Psoas muscle (tissue), 8 donors: ENCODE data around the gene PIK3CG. TPM values are rescaled to one million over a fixed set of nuclear protein-coding genes. Genes with fewer than 3 reads are reported as not detected.
"Not testable (repeated sequence)": the region's sequence is repeated elsewhere in the genome, so short reads cannot be mapped to it uniquely, and the experiment has no call there.

Source experiments
- ATAC-seq, 4 donors: fragments of 200-7000 bp; cut with Tn5 transposase; one replicate each; pipeline ENCODE4 v1.9.1; 2020; ENCODE audit warnings: moderate library complexity in 3 of 4, mild to moderate bottlenecking in 2 of 4
- DNase-seq, 2 donors: peaks; one replicate each; pipeline ENCODE4 v3.0.0-alpha.2; 2020
- H3K27ac ChIP-seq: fragments of 200-600 bp; one replicate; pipeline ENCODE4 v1.8.0; 2022
- H3K27me3 ChIP-seq, 3 donors: fragments of 200-600 bp in 1 of 3; one replicate each; pipeline versions ENCODE4 v1.6.1 to v1.8.0; 2013 to 2022; ENCODE audit warnings: low read length in 2 of 3, mild to moderate bottlenecking in 2 of 3, moderate library complexity in 1 of 3; ENCODE audit not compliant: insufficient read depth in 3 of 3
- H3K36me3 ChIP-seq, 2 donors: fragments of 200-600 bp in 1 of 2; one replicate each; pipeline versions ENCODE4 v1.6.1 to v1.8.0; 2013 to 2022; ENCODE audit warnings: low read depth in 1 of 2, mild to moderate bottlenecking in 1 of 2, moderate library complexity in 1 of 2; ENCODE audit not compliant: insufficient read depth in 1 of 2
- H3K4me1 ChIP-seq: fragments of 200-600 bp; one replicate; pipeline ENCODE4 v1.8.0; 2022
- H3K4me3 ChIP-seq: fragments of 200-600 bp; one replicate; pipeline ENCODE4 v1.8.0; 2022; ENCODE audit warnings: mild to moderate bottlenecking
- H3K9me3 ChIP-seq: fragments of 200-600 bp; one replicate; pipeline ENCODE4 v1.8.0; 2022
- WGBS, 3 donors: extraction: QIAGEN DNeasy Blood & Tissue Kit; methylation state at CpG; one replicate each; pipeline versions ENCODE4 v1.1.6 to v1.1.7; 2013; 5-methylcytosine and 5-hydroxymethylcytosine counted together
- intact Hi-C, 2 donors: fragments of 100-400 bp; cut with DNase I; formaldehyde crosslinking; loops; one replicate each; pipeline versions ENCODE4 v1.11.0 to v1.14.2; 2022
- polyA plus RNA-seq, 3 donors: library from polyadenylated mRNA; stranded (reverse); fragments of 200-250 nt; gene quantifications; one replicate each; pipeline ENCODE4 v1.2.3, GENCODE V29; 2013
- total RNA-seq, 4 donors: library from RNA; stranded (reverse); fragmentation: NEBNext Ultra II Directional in 2 of 4; extraction: Animal tissue kit (Norgen Biotek cat#: 25700) in 2 of 4; gene quantifications; one replicate each; pipeline versions ENCODE4 v1.2.1 to v1.2.4, GENCODE V29; 2021 to 2023
- TF ChIP-seq, protein P1 (sequence below): fragments of 200-600 bp; IDR thresholded peaks from one replicate; pipeline ENCODE4 v1.8.0; 2022; ENCODE audit warnings: antibody characterized with exemption
- donor health status: healthy with polysubstance abuse.
- donor health status: DM: no; HTN: no; CAD: no; lungs with moderate emphysema.
- donor health status: Bipolar disorder and iron deficiency.
- donor health status: healthy.
- donor health status: DM: yes; HTN: yes; CAD: no.
- donor health status: DM: no; HTN: no; CAD: no.
- donor health status: DM: no; HTN: no; CAD: no.
- donor health status: DM: yes; HTN: yes; CAD: no.

The PIK3CG gene
- total and polyA plus RNA-seq, 7 donors = 0.13 to 1.6 (median 0.74) TPM

DNA sequence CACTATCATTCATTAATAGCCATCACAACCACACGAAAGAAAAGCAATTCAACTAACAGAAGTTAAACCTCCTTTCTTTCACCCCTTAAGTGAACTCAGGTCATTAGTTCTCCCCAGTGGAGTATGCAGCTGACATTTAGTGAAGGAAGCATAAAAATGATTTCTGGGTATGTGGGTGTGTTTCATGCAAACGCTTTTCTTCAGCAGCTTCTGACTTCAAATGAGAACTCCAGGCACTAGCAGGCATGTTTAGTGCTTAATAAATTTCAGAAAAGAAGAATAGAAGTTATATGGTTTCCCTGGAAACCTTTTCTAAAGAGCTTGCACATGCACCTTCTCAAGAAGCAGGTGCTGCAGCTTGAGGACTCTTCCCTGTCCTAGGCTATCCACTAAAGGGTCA, 62.5 kb downstream of the PIK3CG start:
- ATAC-seq = no peak
- no peak overlapping the region for H3K4me3 ChIP-seq
- H3K36me3 ChIP-seq = no peaks in the 10 kb centered on the region
- no peak for DNase-seq
- H3K27me3 ChIP-seq = no peaks in the 10 kb centered on the region
- no peak overlapping the region for H3K27ac ChIP-seq
- WGBS, 3 donors = 34 to 41% (median 40%) methylated on average over 2 of the region's 2 CpGs
- peaks cover 5% of the 10 kb centered on the region for H3K9me3 ChIP-seq
- TF ChIP-seq, protein P1, sequence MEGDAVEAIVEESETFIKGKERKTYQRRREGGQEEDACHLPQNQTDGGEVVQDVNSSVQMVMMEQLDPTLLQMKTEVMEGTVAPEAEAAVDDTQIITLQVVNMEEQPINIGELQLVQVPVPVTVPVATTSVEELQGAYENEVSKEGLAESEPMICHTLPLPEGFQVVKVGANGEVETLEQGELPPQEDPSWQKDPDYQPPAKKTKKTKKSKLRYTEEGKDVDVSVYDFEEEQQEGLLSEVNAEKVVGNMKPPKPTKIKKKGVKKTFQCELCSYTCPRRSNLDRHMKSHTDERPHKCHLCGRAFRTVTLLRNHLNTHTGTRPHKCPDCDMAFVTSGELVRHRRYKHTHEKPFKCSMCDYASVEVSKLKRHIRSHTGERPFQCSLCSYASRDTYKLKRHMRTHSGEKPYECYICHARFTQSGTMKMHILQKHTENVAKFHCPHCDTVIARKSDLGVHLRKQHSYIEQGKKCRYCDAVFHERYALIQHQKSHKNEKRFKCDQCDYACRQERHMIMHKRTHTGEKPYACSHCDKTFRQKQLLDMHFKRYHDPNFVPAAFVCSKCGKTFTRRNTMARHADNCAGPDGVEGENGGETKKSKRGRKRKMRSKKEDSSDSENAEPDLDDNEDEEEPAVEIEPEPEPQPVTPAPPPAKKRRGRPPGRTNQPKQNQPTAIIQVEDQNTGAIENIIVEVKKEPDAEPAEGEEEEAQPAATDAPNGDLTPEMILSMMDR = no peak
- intact Hi-C loops = no loop called here
- H3K4me1 ChIP-seq = no peaks in the 10 kb centered on the region

DNA sequence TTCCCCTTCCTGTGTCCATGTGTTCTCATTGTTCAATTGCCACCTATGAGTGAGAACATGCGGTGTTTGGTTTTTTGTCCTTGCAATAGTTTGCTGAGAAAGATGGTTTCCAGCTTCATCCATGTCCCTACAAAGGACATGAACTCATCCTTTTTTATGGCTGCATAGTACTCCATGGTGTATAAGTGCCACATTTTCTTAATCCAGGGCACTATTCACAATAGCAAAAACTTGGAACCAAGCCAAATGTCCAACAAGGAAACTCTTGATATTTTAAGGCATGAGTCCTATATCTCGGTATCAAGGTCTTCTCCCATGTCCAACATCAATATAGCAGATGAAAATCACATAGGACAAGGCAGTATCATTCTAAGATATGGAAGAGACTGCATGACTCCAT, 64.5 kb downstream of the PIK3CG start:
- H3K36me3 ChIP-seq, ATAC-seq, H3K9me3 ChIP-seq, H3K4me1 ChIP-seq, intact Hi-C loops, H3K27ac ChIP-seq, H3K4me3 ChIP-seq, DNase-seq, H3K27me3 ChIP-seq: not testable (repeated sequence)
- WGBS, 3 donors = 65 to 92% (median 85%) methylated on average over 1 to 2 of the region's 2 CpGs

DNA sequence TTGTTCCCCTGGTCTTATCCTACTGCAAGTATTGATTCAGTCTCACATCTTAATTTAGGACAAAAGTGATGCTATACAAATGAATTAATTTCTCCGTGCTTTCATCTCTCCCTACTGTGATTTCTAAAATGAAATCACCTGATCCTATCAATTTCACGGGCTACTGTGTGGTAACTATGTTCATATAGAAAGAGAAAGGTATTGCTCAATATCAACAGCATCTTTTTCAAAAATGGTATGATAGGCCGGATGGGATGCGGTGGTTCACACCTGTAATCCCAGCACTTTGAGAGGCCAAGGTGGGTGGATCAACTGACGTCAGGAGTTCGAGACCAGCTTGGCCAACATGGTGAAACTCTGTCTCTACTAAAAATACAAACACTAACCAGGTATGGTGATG, 71.2 kb downstream of the PIK3CG start:
- TF ChIP-seq, protein P1 = no peak

GRCh38 chr7:106938122-106938521, 73.0 kb downstream of the PIK3CG start:
- H3K27ac ChIP-seq, ATAC-seq, H3K36me3 ChIP-seq, H3K4me3 ChIP-seq, H3K9me3 ChIP-seq, H3K27me3 ChIP-seq, H3K4me1 ChIP-seq, intact Hi-C loops, DNase-seq: not testable (repeated sequence)
- WGBS, 3 donors = 84 to 85% (median 85%) methylated on average over 7 of the region's 7 CpGs

More for the DNA sequence above, 71.2 kb downstream of the PIK3CG start:
- ATAC-seq (no peak), DNase-seq (no peak)
- Histone ChIP-seq H3K36me3 (no peaks in the 10 kb centered on the region), H3K4me1 (no peaks in the 10 kb centered on the region), H3K27me3 (no peaks in the 10 kb centered on the region), H3K27ac (no peak overlapping the region), H3K4me3 (no peak overlapping the region), H3K9me3 (no peaks in the 10 kb centered on the region)
- 86 to 91% (median 87%) methylated on average over 6 of the region's 6 CpGs for WGBS, 3 donors
- intact Hi-C loops = no loop called here

GRCh38 chr7:106938803-106939202, 73.7 kb downstream of the PIK3CG start:
- Histone ChIP-seq H3K27me3 (no peaks in the 10 kb centered on the region), H3K4me3 (no peak overlapping the region), H3K36me3 (no peaks in the 10 kb centered on the region), H3K9me3 (no peaks in the 10 kb centered on the region), H3K4me1 (no peaks in the 10 kb centered on the region), H3K27ac (no peak overlapping the region)
- intact Hi-C loops = no loop called here
- TF ChIP-seq, protein P1 = no peak
- ATAC-seq (no peak), DNase-seq (no peak)
- WGBS, 3 donors = 90 to 95% (median 90%) methylated on average over 5 of the region's 5 CpGs

- Histone ChIP-seq H3K36me3 (no peaks in the 10 kb centered on the region), H3K4me1 (no peaks in the 10 kb centered on the region), H3K4me3 (no peak overlapping the region), H3K9me3 (no peaks in the 10 kb centered on the region), H3K27ac (no peak overlapping the region), H3K27me3 (no peaks in the 10 kb centered on the region)
- no peak for ATAC-seq
- DNase-seq = no peak
- TF ChIP-seq, protein P1 = no peak
- 70 to 80% (median 70%) methylated on average over 9 of the region's 9 CpGs for WGBS, 3 donors
- intact Hi-C loops = no loop called here
These were observed 79.1 kb downstream of the PIK3CG start for GRCh38 chr7:106944035-106944665.
